Peyer's patch (tissue), 4 donors: Measurements from ENCODE around the gene TNS4. TPM values are rescaled to one million over a fixed set of nuclear protein-coding genes. Genes with fewer than 3 reads are reported as not detected.

Experiments used
- DNase-seq, 3 donors: peaks; one replicate each; pipeline ENCODE4 v3.0.0-alpha.2; 2017 to 2019
- H3K27ac ChIP-seq, 4 donors: fragments of 200-600 bp; sonication (generic); one replicate each; pipeline ENCODE4 v1.5.1; 2016 to 2019
- H3K27me3 ChIP-seq, 2 donors: fragments of 200-600 bp; sonication (generic); one replicate each; pipeline ENCODE4 v1.5.1; 2019
- H3K36me3 ChIP-seq, 3 donors: fragments of 200-600 bp; sonication (generic); one replicate each; pipeline ENCODE4 v1.5.1; 2016 to 2019
- H3K4me1 ChIP-seq, 4 donors: fragments of 200-600 bp; sonication (generic); one replicate each; pipeline ENCODE4 v1.5.1; 2016 to 2019
- H3K4me3 ChIP-seq, 4 donors: fragments of 200-600 bp; sonication (generic); 1 replicate in 3 of 4; 2 replicates in 1 of 4; pipeline ENCODE4 v1.5.1; 2016 to 2019; ENCODE audit warnings: mild to moderate bottlenecking in 1 of 4
- H3K9me3 ChIP-seq, 4 donors: fragments of 200-600 bp; sonication (generic); one replicate each; pipeline ENCODE4 v1.5.1; 2016 to 2019; ENCODE audit warnings: mild to moderate bottlenecking in 1 of 4
- POLR2A ChIP-seq, 2 donors: fragments of 450-650 bp; IDR thresholded peaks; one replicate each; pipeline ENCODE4 v1.5.1; 2017; ENCODE audit warnings: antibody characterized with exemption in 2 of 2, mild to moderate bottlenecking in 2 of 2, moderate library complexity in 2 of 2
- total RNA-seq, 4 donors: library from RNA; depleted of rRNA; stranded (reverse); fragments of >200 nt; gene quantifications; one replicate each; pipeline ENCODE4 v1.1.0, GENCODE V29; 2016
- TF ChIP-seq, protein P1 (sequence below), 6 experiments: fragments of 450-650 bp in 4 of 6; fragments of 200-600 bp in 2 of 6; sonication (generic) in 1 of 6; IDR thresholded peaks; one replicate each; pipeline ENCODE4 v1.5.1; 2017 to 2019; ENCODE audit warnings: antibody characterized with exemption in 6 of 6, mild to moderate bottlenecking in 3 of 6, moderate library complexity in 1 of 6

Gene TNS4
- total RNA-seq, 4 donors from 2014 or later: 0.54 to 2.5 (median 1.7) TPM

DNA sequence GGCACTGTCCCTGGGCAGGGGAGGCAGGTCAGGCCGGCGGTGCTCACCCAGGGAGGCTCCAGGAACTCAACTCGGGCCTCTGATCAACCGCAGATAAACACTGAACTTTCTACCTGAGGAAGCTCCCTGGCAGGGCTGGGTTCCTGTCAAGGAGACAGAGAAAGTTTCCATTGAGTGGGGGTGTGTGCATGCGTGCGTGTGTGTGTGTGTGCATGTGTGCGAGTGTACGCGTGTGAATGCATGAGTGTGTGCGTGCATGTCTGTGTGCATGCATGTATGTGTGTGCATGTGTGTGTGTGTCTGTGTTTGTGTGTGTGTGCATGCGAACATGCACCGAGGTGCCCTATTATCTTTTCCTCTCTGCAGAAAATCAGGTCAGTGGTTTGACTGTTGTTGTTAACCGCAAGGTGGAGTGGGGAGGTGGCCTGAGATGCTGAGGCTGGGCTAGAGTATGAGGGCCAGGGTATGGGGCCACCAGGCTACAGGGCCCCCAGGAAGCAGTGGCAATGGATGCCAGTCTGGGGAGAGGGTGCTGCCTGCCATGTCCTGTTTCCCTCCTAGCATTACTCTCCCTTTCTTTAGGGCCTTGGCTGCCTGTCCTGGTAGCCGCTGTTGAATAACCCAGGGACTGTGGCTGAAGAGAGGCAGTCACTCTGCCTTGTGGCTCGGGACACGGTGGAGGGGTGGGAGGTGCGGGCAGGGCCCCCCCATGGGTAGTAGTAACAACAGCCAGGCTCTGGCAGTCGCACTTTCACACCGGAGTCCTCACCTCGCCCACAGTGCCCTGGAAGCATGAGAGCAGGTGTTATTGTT, 39.8 kb upstream of the TNS4 start:
- H3K36me3 ChIP-seq: no peaks in the 10 kb centered on the region
- no peaks in the 10 kb centered on the region for H3K9me3 ChIP-seq
- H3K27me3 ChIP-seq: no peaks in the 10 kb centered on the region
- H3K27ac ChIP-seq: peak overlapping the region; percentile 65 to 91 (median 80)
- peak; percentile 61 to 77 (median 75) for DNase-seq
- TF ChIP-seq, protein P1, sequence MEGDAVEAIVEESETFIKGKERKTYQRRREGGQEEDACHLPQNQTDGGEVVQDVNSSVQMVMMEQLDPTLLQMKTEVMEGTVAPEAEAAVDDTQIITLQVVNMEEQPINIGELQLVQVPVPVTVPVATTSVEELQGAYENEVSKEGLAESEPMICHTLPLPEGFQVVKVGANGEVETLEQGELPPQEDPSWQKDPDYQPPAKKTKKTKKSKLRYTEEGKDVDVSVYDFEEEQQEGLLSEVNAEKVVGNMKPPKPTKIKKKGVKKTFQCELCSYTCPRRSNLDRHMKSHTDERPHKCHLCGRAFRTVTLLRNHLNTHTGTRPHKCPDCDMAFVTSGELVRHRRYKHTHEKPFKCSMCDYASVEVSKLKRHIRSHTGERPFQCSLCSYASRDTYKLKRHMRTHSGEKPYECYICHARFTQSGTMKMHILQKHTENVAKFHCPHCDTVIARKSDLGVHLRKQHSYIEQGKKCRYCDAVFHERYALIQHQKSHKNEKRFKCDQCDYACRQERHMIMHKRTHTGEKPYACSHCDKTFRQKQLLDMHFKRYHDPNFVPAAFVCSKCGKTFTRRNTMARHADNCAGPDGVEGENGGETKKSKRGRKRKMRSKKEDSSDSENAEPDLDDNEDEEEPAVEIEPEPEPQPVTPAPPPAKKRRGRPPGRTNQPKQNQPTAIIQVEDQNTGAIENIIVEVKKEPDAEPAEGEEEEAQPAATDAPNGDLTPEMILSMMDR (IDR thresholded peaks at IDR 0.05): no peak
- no peak for TF ChIP-seq POLR2A (IDR thresholded peaks at IDR 0.05)
- peak overlapping the region in 1 of 4 donors; percentile 11 for H3K4me3 ChIP-seq
- H3K4me1 ChIP-seq: peaks cover 0 to 36% (median 34%) of the 10 kb centered on the region in 4 donors

DNA sequence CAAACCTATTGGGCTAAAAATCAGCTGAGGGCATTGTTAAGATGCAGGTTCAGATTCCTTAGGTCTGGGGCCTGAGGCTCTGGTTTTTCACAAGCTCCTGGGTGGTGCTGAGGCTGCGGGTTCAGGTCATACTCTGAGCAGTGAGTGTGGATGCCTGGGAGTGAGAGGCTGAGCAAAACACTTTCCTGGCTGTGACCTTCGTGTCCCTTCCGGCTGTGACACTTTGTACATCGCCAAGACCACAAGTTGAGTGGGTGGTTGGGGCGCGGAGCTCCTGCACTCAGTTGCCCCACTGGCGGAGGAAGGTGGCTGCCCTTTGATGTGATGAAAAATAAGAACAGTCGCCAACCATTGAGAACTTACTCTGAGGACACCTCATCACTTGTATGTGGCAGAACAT, 39.0 kb upstream of the TNS4 start:
- no peak for DNase-seq
- Histone ChIP-seq H3K4me3 (no peak overlapping the region), H3K4me1 (peaks cover 0 to 39% (median 34%) of the 10 kb centered on the region in 4 donors), H3K9me3 (no peaks in the 10 kb centered on the region), H3K27ac (peak overlapping the region; percentile 53 to 91 (median 76)), H3K27me3 (no peaks in the 10 kb centered on the region), H3K36me3 (no peaks in the 10 kb centered on the region)
- TF ChIP-seq, protein P1 (IDR thresholded peaks at IDR 0.05): no peak

DNA sequence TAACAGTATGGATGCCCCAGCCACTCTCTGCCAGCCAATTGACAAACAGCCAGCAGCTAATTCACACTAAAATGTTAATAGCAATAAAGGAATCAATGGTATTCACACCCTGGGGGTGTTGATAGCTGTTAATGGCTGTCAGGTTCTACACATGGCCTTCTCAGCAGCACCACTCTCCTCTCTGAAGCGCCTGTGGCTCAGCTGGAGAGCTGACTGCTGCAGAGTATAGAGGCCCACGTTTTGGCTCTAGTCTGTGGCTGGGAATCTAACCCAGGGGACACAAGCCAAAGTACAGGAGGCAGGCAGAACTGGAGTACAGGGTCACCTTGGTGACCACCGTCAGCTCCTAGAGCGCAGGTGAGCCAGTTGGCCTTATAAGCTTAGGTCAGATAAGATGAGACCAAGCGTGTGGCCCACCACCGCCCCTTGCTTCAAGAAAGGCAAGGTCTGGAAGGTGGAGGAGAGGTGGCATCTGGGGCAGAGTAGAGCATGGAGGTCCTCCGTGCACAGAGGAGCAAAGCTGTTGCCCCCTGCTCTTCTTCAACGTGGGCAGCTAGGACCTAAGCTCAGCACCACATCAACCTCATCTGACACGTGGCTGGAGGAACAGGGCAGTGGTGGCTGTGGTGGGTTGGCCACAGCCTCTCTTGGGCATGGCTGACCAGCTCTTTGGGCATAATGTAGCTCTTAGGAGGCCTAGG, 38.4 kb upstream of the TNS4 start:
- no peaks in the 10 kb centered on the region for H3K27me3 ChIP-seq
- TF ChIP-seq, protein P1 (IDR thresholded peaks at IDR 0.05): no peak
- TF ChIP-seq POLR2A (IDR thresholded peaks at IDR 0.05): no peak
- no peak overlapping the region for H3K4me3 ChIP-seq
- H3K4me1 ChIP-seq: peaks cover 0 to 39% (median 34%) of the 10 kb centered on the region in 4 donors
- peak in 1 of 3 donors; percentile 41 for DNase-seq
- H3K9me3 ChIP-seq: no peaks in the 10 kb centered on the region
- H3K36me3 ChIP-seq: no peaks in the 10 kb centered on the region
- H3K27ac ChIP-seq: peak overlapping the region; percentile 53 to 91 (median 76)

DNA sequence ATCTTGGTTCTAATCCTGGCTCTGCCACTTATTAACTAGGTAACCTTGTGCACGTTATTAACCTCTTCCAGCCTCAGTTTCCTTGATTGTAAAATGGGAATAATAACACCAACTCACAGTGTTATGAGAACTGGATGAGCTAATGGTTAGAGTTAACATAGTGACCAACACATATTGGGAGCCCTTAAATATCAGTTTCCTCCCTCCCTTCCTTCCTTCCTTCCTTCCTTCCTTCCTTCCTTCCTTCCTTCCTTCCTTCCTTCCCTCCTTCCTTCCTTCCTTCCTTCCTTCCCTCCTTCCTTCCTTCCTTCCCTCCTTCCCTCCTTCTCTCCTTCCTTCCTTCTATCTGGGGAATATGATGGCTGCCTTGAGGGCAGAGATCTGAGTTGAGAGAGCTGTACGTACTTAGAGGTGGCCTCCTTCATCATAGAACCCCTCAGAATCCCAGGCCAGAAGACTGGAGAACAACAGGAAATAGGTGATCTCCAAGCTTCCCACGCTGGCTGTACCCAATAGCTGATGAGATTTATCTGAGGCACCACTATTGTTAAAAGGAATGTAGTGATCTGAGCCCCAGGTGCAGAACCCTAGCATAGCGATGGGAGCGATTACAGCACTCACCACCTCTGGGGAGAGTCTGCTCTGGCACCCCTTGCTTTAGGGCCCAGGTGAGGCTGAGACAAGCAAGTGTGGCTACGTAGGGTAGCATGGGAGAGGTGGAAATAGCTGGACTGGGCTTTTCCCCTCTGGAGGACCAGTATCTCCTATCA, 37.7 kb upstream of the TNS4 start:
- Histone ChIP-seq H3K27me3 (no peaks in the 10 kb centered on the region), H3K9me3 (no peaks in the 10 kb centered on the region), H3K4me1 (peaks cover 0 to 40% (median 35%) of the 10 kb centered on the region in 4 donors), H3K27ac (peak overlapping the region in 3 of 4 donors; percentile 1 to 88 (median 56)), H3K4me3 (no peak overlapping the region), H3K36me3 (no peaks in the 10 kb centered on the region)
- TF ChIP-seq POLR2A (IDR thresholded peaks at IDR 0.05): no peak
- TF ChIP-seq, protein P1 (IDR thresholded peaks at IDR 0.05): no peak
- peak in 1 of 3 donors; percentile 14 for DNase-seq
